ENCODE data around the gene PIR. TPM values are rescaled to one million over a fixed set of nuclear protein-coding genes. Genes with fewer than 3 reads are reported as not detected.

Gene PIR
- polyA plus RNA-seq, 1 donor from 2014 or later, result 0.81 TPM

DNA sequence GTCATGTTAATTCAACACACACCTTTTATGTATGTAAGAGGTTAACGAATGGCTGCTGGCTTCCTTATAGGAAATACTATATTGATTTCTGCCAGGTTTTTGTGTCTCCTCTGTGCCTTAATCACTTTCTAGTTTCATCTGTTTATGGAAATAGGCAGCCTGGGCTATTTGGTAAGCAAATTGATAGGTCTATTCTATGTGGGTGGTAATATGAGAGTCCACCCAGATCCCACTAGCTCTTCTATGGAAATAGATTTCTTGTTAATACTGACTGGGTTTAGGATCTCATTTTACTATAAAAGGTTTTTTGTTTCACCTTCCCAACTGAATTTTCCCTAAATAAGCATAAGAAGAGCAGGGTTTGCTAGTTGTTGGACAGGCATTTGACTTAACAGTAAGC lies 11.5 kb upstream of the PIR start:
- Histone ChIP-seq H3F3A (ENCODE audit: insufficient read depth, low read length, poor library complexity, severe bottlenecking) (no peaks in the 10 kb centered on the region), H3K36me3 (ENCODE audit: insufficient read depth, low read length) (no peaks in the 10 kb centered on the region), H3K27ac (ENCODE audit: low read length) (no peak overlapping the region), H3K27me3 (ENCODE audit: insufficient read depth, low read depth, low read length) (no peaks in the 10 kb centered on the region), H2AFZ (ENCODE audit: low read depth, low read length) (no peak overlapping the region), H3K79me2 (replicated peaks; ENCODE audit: insufficient read depth, low read length) (no peaks in the 10 kb centered on the region), H3K9me3 (ENCODE audit: low read length) (no peaks in the 10 kb centered on the region), H3K4me2 (ENCODE audit: low read length) (no peak overlapping the region), H4K20me1 (ENCODE audit: insufficient read depth) (no peaks in the 10 kb centered on the region), H3K9ac (ENCODE audit: low read length) (no peak overlapping the region), H3K4me3 (ENCODE audit: low read length) (no peak overlapping the region), H3K9me2 (ENCODE audit: insufficient read depth, low read length) (no peaks in the 10 kb centered on the region)
- TF ChIP-seq MXI1 (conservative IDR thresholded peaks at IDR 0.05; ENCODE audit: poor library complexity, severe bottlenecking) (no peak), TAF1 (IDR thresholded peaks at IDR 0.05; ENCODE audit: low read depth) (no peak), SMC3 (conservative IDR thresholded peaks at IDR 0.05; ENCODE audit: poor library complexity) (no peak), RAD21 (conservative IDR thresholded peaks at IDR 0.05) (no peak), EP300 (conservative IDR thresholded peaks at IDR 0.05; ENCODE audit: poor library complexity, severe bottlenecking) (no peak)
- TF ChIP-seq, protein P1, sequence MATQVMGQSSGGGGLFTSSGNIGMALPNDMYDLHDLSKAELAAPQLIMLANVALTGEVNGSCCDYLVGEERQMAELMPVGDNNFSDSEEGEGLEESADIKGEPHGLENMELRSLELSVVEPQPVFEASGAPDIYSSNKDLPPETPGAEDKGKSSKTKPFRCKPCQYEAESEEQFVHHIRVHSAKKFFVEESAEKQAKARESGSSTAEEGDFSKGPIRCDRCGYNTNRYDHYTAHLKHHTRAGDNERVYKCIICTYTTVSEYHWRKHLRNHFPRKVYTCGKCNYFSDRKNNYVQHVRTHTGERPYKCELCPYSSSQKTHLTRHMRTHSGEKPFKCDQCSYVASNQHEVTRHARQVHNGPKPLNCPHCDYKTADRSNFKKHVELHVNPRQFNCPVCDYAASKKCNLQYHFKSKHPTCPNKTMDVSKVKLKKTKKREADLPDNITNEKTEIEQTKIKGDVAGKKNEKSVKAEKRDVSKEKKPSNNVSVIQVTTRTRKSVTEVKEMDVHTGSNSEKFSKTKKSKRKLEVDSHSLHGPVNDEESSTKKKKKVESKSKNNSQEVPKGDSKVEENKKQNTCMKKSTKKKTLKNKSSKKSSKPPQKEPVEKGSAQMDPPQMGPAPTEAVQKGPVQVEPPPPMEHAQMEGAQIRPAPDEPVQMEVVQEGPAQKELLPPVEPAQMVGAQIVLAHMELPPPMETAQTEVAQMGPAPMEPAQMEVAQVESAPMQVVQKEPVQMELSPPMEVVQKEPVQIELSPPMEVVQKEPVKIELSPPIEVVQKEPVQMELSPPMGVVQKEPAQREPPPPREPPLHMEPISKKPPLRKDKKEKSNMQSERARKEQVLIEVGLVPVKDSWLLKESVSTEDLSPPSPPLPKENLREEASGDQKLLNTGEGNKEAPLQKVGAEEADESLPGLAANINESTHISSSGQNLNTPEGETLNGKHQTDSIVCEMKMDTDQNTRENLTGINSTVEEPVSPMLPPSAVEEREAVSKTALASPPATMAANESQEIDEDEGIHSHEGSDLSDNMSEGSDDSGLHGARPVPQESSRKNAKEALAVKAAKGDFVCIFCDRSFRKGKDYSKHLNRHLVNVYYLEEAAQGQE (IDR thresholded peaks at IDR 0.05; ENCODE audit: borderline replicate concordance), result no peak
- TF ChIP-seq, protein P2, sequence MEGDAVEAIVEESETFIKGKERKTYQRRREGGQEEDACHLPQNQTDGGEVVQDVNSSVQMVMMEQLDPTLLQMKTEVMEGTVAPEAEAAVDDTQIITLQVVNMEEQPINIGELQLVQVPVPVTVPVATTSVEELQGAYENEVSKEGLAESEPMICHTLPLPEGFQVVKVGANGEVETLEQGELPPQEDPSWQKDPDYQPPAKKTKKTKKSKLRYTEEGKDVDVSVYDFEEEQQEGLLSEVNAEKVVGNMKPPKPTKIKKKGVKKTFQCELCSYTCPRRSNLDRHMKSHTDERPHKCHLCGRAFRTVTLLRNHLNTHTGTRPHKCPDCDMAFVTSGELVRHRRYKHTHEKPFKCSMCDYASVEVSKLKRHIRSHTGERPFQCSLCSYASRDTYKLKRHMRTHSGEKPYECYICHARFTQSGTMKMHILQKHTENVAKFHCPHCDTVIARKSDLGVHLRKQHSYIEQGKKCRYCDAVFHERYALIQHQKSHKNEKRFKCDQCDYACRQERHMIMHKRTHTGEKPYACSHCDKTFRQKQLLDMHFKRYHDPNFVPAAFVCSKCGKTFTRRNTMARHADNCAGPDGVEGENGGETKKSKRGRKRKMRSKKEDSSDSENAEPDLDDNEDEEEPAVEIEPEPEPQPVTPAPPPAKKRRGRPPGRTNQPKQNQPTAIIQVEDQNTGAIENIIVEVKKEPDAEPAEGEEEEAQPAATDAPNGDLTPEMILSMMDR (IDR thresholded peaks at IDR 0.05; ENCODE audit: poor library complexity, severe bottlenecking), result no peak

GRCh38 chrX:15501506-15501905 lies 8.4 kb upstream of the PIR start:
- TF ChIP-seq EP300 (conservative IDR thresholded peaks at IDR 0.05; ENCODE audit: poor library complexity, severe bottlenecking), result no peak
- no peak for TF ChIP-seq RAD21 (conservative IDR thresholded peaks at IDR 0.05)
- TF ChIP-seq POLR2AphosphoS5 (IDR thresholded peaks at IDR 0.05), result no peak
- TF ChIP-seq, protein P1 (IDR thresholded peaks at IDR 0.05; ENCODE audit: borderline replicate concordance), result no peak
- TF ChIP-seq EZH2 (IDR thresholded peaks at IDR 0.05; ENCODE audit: borderline replicate concordance, insufficient read depth, low read length, poor library complexity, severe bottlenecking), result no peak
- TF ChIP-seq, protein P2 (IDR thresholded peaks at IDR 0.05; ENCODE audit: poor library complexity, severe bottlenecking), result no peak
- TF ChIP-seq SMC3 (conservative IDR thresholded peaks at IDR 0.05; ENCODE audit: poor library complexity), result no peak
- TF ChIP-seq MXI1 (conservative IDR thresholded peaks at IDR 0.05; ENCODE audit: poor library complexity, severe bottlenecking), result no peak
- TF ChIP-seq TAF1 (IDR thresholded peaks at IDR 0.05; ENCODE audit: low read depth), result no peak
- Histone ChIP-seq H3K79me2 (replicated peaks; ENCODE audit: insufficient read depth, low read length) (no peaks in the 10 kb centered on the region), H3F3A (ENCODE audit: insufficient read depth, low read length, poor library complexity, severe bottlenecking) (no peaks in the 10 kb centered on the region), H3K36me3 (ENCODE audit: insufficient read depth, low read length) (no peaks in the 10 kb centered on the region), H4K20me1 (ENCODE audit: insufficient read depth) (no peaks in the 10 kb centered on the region), H3K9me3 (ENCODE audit: low read length) (no peaks in the 10 kb centered on the region), H2AFZ (ENCODE audit: low read depth, low read length) (no peak overlapping the region), H3K9me2 (ENCODE audit: insufficient read depth, low read length) (no peaks in the 10 kb centered on the region), H3K4me3 (ENCODE audit: low read length) (no peak overlapping the region), H3K4me2 (ENCODE audit: low read length) (no peak overlapping the region), H3K27ac (ENCODE audit: low read length) (no peak overlapping the region), H3K27me3 (ENCODE audit: insufficient read depth, low read depth, low read length) (no peaks in the 10 kb centered on the region), H3K9ac (ENCODE audit: low read length) (no peak overlapping the region)

All from neural cell (in vitro differentiated cells).